Heart left ventricle (tissue), 13 donors: ENCODE results near the gene NRDC.

Experiments used
- CTCF ChIP-seq, 12 donors: fragments of 200-600 bp; sonication (generic) in 4 of 12; IDR thresholded peaks; one replicate each; pipeline versions ENCODE4 v1.5.0 to v1.8.0; 2018 to 2022; ENCODE audit warnings: antibody characterized with exemption in 12 of 12, mild to moderate bottlenecking in 5 of 12
- POLR2A ChIP-seq, 2 donors: fragments of 450-650 bp; IDR thresholded peaks; one replicate each; pipeline ENCODE4 v1.6.1; 2017; ENCODE audit warnings: antibody characterized with exemption in 2 of 2, mild to moderate bottlenecking in 2 of 2, moderate library complexity in 2 of 2
- donor health status: ischemic (EF 13 %, LVEDD 7.1; RV severe dilation, severe dysfunction).
- donor health status: DM: no; HTN: yes; CAD: no.
- donor health status: DM: no; HTN: no; CAD: no.
- donor health status: ischemic (EF 25% LVEDD 6.9; RV normal size, moderate dysfunction).
- donor health status: ischemic (EF 25% LVEDD 5.7; RV mildly dilated, moderate dysfunction).
- donor health status: ischemic (EF 35%, LVEDD 5.7; RV mildly dilated, moderate dysfunction).
- donor health status: nonischemic (EF 11% LVEDD 7.7; RV severe dilation, severe dysfunction).
- donor health status: DM: yes; HTN: yes; CAD: no.
- donor health status: PGD.
- donor health status: ischemic (EF 29% LVEDD 5.4; RV normal size, mild dysfunction).
- donor health status: nonischemic (EF 23%, LVEDD 6.1; RV moderate dilation, normal function).

GRCh38 chr1:51847294-51847920 is 31.1 kb downstream of the NRDC start:
- TF ChIP-seq CTCF (IDR thresholded peaks at IDR 0.05) (no peak), POLR2A (IDR thresholded peaks at IDR 0.05) (no peak)
